H1 (cell line): ENCODE results near the gene OBSCN.

ENCODE experiments used
- ATF3 ChIP-seq: IDR thresholded peaks from 2 replicates; pipeline ENCODE4 v1.6.1; 2011; ENCODE audit warnings: low read depth, mild to moderate bottlenecking, low read length; ENCODE audit not compliant: insufficient read depth
- BRCA1 ChIP-seq: IDR thresholded peaks from 2 replicates; pipeline ENCODE4 v1.6.1; 2012; ENCODE audit warnings: low read depth, low read length, improper control_type of control experiment
- CTCF ChIP-seq, 3 experiments: IDR thresholded peaks; 1 replicate in 2 of 3; 2 replicates in 1 of 3; pipeline versions ENCODE4 v1.5.1 to v1.6.1; 2011; ENCODE audit warnings: low read length in 3 of 3, mild to moderate bottlenecking in 3 of 3, inconsistent platforms in 2 of 3, low read depth in 1 of 3, moderate library complexity in 1 of 3; ENCODE audit not compliant: insufficient read depth in 1 of 3; ENCODE audit errors: control extremely low read depth in 1 of 3
- EP300 ChIP-seq, 2 experiments: IDR thresholded peaks; 1 replicate in 1 of 2; 2 replicates in 1 of 2; pipeline ENCODE4 v1.6.1; 2011 to 2012; ENCODE audit warnings: low read depth in 2 of 2, low read length in 2 of 2, mild to moderate bottlenecking in 2 of 2, borderline replicate concordance in 1 of 2, inconsistent platforms in 1 of 2, moderate library complexity in 1 of 2
- EZH2 ChIP-seq: fragments of 200-600 bp; sonication (generic); IDR thresholded peaks from 2 replicates; pipeline ENCODE4 v1.7.1; 2012; ENCODE audit warnings: low read depth, mild to moderate bottlenecking, moderate library complexity, low read length, inconsistent platforms; ENCODE audit not compliant: severe bottlenecking
- GTF2F1 ChIP-seq: IDR thresholded peaks from 2 replicates; pipeline ENCODE4 v1.6.1; 2012; ENCODE audit warnings: low read depth, low read length, improper control_type of control experiment, borderline replicate concordance
- HDAC2 ChIP-seq, 2 experiments: fragments of 300-600 bp in 1 of 2; sonication (generic) in 1 of 2; IDR thresholded peaks; 2 replicates each; pipeline ENCODE4 v1.6.1; 2011 to 2012; ENCODE audit warnings: low read depth in 2 of 2, low read length in 2 of 2, mild to moderate bottlenecking in 2 of 2, moderate library complexity in 2 of 2, borderline replicate concordance in 1 of 2, inconsistent platforms in 1 of 2
- POLR2A ChIP-seq, 2 experiments: IDR thresholded peaks; 1 replicate in 1 of 2; 2 replicates in 1 of 2; pipeline ENCODE4 v1.6.1; 2011; ENCODE audit warnings: low read depth in 2 of 2, low read length in 2 of 2, mild to moderate bottlenecking in 2 of 2; ENCODE audit errors: control extremely low read depth in 1 of 2
- SIRT6 ChIP-seq: IDR thresholded peaks from one replicate; pipeline ENCODE4 v1.7.1; 2012; ENCODE audit warnings: low read length, inconsistent platforms
- YY1 ChIP-seq: IDR thresholded peaks from 2 replicates; pipeline ENCODE4 v1.6.1; 2011; ENCODE audit warnings: low read depth, mild to moderate bottlenecking, low read length
- ZNF274 ChIP-seq: IDR thresholded peaks from 2 replicates; pipeline ENCODE4 v1.7.0; 2012; ENCODE audit warnings: low read length, borderline replicate concordance; ENCODE audit errors: extremely low read depth

- TF ChIP-seq CTCF (IDR thresholded peaks at IDR 0.05; ENCODE audit: control extremely low read depth in 1 of 3, insufficient read depth in 1 of 3, low read depth in 1 of 3, low read length in 3 of 3) (no peak), YY1 (no peak), SIRT6 (no peak), EZH2 (no peak), ZNF274 (no peak), HDAC2 (IDR thresholded peaks at IDR 0.05; ENCODE audit: borderline replicate concordance in 1 of 2, low read depth in 2 of 2, low read length in 2 of 2) (no peak), ATF3 (no peak), POLR2A (IDR thresholded peaks at IDR 0.05; ENCODE audit: control extremely low read depth in 1 of 2, low read depth in 2 of 2, low read length in 2 of 2) (no peak), GTF2F1 (no peak), EP300 (IDR thresholded peaks at IDR 0.05; ENCODE audit: borderline replicate concordance in 1 of 2, low read depth in 2 of 2, low read length in 2 of 2) (no peak), BRCA1 (no peak)
Measured at GRCh38 chr1:228351850-228352249, 144.0 kb downstream of the OBSCN start.
